ENCODE measurements around the gene TUBB6. TPM values are rescaled to one million over a fixed set of nuclear protein-coding genes. Genes with fewer than 3 reads are reported as not detected.

The TUBB6 gene
- total and polyA plus RNA-seq, 2 experiments from 2014 or later = 148 to 329 TPM

GRCh38 chr18:12336887-12337286 lies 28.8 kb downstream of the TUBB6 start (continued):
- TF ChIP-seq ZNF114 (CRISPR knock-in tag; IDR thresholded peaks at IDR 0.05) (no peak), EZH2phosphoT487 (IDR thresholded peaks at IDR 0.05; ENCODE audit: unreplicated experiment) (no peak), STAT1 (IDR thresholded peaks at IDR 0.05; ENCODE audit: unreplicated experiment) (no peak), NANOG (IDR thresholded peaks at IDR 0.05; ENCODE audit: borderline replicate concordance) (no peak), ZNF331 (CRISPR knock-in tag; IDR thresholded peaks at IDR 0.05; ENCODE audit: low read depth) (no peak), CREB1 (CRISPR knock-in tag; IDR thresholded peaks at IDR 0.05; ENCODE audit: low read depth) (no peak), JUNB (IDR thresholded peaks at IDR 0.05; ENCODE audit: unreplicated experiment) (no peak), EZH2 (IDR thresholded peaks at IDR 0.05; ENCODE audit: low read depth, unreplicated experiment) (no peak), POLR2AphosphoS5 (IDR thresholded peaks at IDR 0.05; ENCODE audit: low read depth) (no peak), REST (IDR thresholded peaks at IDR 0.05; ENCODE audit: unreplicated experiment) (no peak), ETS1 (IDR thresholded peaks at IDR 0.05) (no peak)

GRCh38 chr18:12338382-12338781 lies 30.3 kb downstream of the TUBB6 start:
- Histone ChIP-seq H3K4me3 (no peak overlapping the region), H3F3A (replicated peaks; ENCODE audit: low read depth) (peaks cover 24% of the 10 kb centered on the region), H3K9me2 (ENCODE audit: insufficient read depth) (no peaks in the 10 kb centered on the region), H3K4me2 (peak overlapping the region; percentile 33), H3K79me2 (replicated peaks; ENCODE audit: insufficient read depth) (0 out of 2 replicates have a peak, but pooled peaks cover 1% of the 10 kb centered on the region), H3K27ac (ENCODE audit: low read depth) (peak overlapping the region; percentile 93), H3K4me1 (ENCODE audit: insufficient read depth) (peaks cover 48% of the 10 kb centered on the region), H3K27me3 (ENCODE audit: insufficient read depth) (no peaks in the 10 kb centered on the region), H3K36me3 (ENCODE audit: insufficient read depth) (peaks cover 8% of the 10 kb centered on the region), H2AFZ (no peak overlapping the region), H4K20me1 (replicated peaks; ENCODE audit: insufficient read depth) (no peaks in the 10 kb centered on the region)
- Mint-ChIP-seq H3K27ac (peak overlapping the region; percentile 93), H3K9me3 (no peaks in the 10 kb centered on the region; the same call in 2 of the 3 replicates), H3K4me3 (no peak overlapping the region), H3K27me3 (ENCODE audit: insufficient read depth, low read depth, poor library complexity) (peaks cover 19% of the 10 kb centered on the region), H3K4me1 (peaks cover 51% of the 10 kb centered on the region), H3K36me3 (ENCODE audit: low read depth) (peaks cover 71% of the 10 kb centered on the region)
- DNase-seq (ENCODE audit: low spot score) = peak; percentile 70
- ATAC-seq = peak; percentile 9
- TF ChIP-seq NANOG (IDR thresholded peaks at IDR 0.05; ENCODE audit: borderline replicate concordance) (no peak), CREB1 (CRISPR knock-in tag; IDR thresholded peaks at IDR 0.05; ENCODE audit: low read depth) (no peak), ZNF462 (CRISPR knock-in tag; IDR thresholded peaks at IDR 0.05) (0 out of 2 replicates have a peak, but pooled peaks have one; percentile 34)
